GM21529 (cell line): ENCODE measurements around the gene AGAP1.

Experiments
- ATAC-seq: cut with Tn5 transposase; IDR thresholded peaks from one replicate; pipeline ENCODE4 v1.9.1; 2021; ENCODE audit not compliant: unreplicated experiment

The AGAP1 gene

GRCh38 chr2:236010920-236011685, 517.3 kb downstream of the AGAP1 start:
- ATAC-seq: no peak

GRCh38 chr2:236012155-236012554, 518.3 kb downstream of the AGAP1 start:
- ATAC-seq: no peak

GRCh38 chr2:236014408-236015131, 520.7 kb downstream of the AGAP1 start:
- ATAC-seq: no peak

- ATAC-seq: no peak
Observed at GRCh38 chr2:236015171-236015570, 521.3 kb downstream of the AGAP1 start.

- no peak for ATAC-seq
Observed at GRCh38 chr2:236016496-236016895, 522.7 kb downstream of the AGAP1 start.

- no peak for ATAC-seq
Observed at GRCh38 chr2:236017446-236017845, 523.6 kb downstream of the AGAP1 start.

- ATAC-seq: no peak
Observed at GRCh38 chr2:236019434-236019833, 525.6 kb downstream of the AGAP1 start.

GRCh38 chr2:236021499-236022057, 527.7 kb downstream of the AGAP1 start:
- no peak for ATAC-seq

GRCh38 chr2:236022128-236022527, 528.3 kb downstream of the AGAP1 start:
- ATAC-seq: no peak

- no peak for ATAC-seq
Observed at GRCh38 chr2:236025892-236026291, 532.0 kb downstream of the AGAP1 start.

- no peak for ATAC-seq
Observed at GRCh38 chr2:236026841-236027240, 533.0 kb downstream of the AGAP1 start.

- ATAC-seq: no peak
Observed at GRCh38 chr2:236028066-236028465, 534.2 kb downstream of the AGAP1 start.

- no peak for ATAC-seq
Observed at GRCh38 chr2:236033462-236033861, 539.6 kb downstream of the AGAP1 start.

- no peak for ATAC-seq
Observed at GRCh38 chr2:236034974-236035373, 541.1 kb downstream of the AGAP1 start.

- no peak for ATAC-seq
Observed at GRCh38 chr2:236036045-236036444, 542.2 kb downstream of the AGAP1 start.

- no peak for ATAC-seq
Observed at GRCh38 chr2:236038096-236038495, 544.3 kb downstream of the AGAP1 start.

- no peak for ATAC-seq
Observed at GRCh38 chr2:236040600-236041328, 546.9 kb downstream of the AGAP1 start.

- no peak for ATAC-seq
Observed at GRCh38 chr2:236041616-236042015, 547.8 kb downstream of the AGAP1 start.

GRCh38 chr2:236042087-236042486, 548.2 kb downstream of the AGAP1 start:
- no peak for ATAC-seq

GRCh38 chr2:236044191-236044590, 550.3 kb downstream of the AGAP1 start:
- no peak for ATAC-seq
